Measurements from ENCODE around the gene ZBTB26.

ZBTB26 gene
- 8.1 to 16.9 (median 10.1) reads per million in 9 experiments for total RNA-seq

DNA sequence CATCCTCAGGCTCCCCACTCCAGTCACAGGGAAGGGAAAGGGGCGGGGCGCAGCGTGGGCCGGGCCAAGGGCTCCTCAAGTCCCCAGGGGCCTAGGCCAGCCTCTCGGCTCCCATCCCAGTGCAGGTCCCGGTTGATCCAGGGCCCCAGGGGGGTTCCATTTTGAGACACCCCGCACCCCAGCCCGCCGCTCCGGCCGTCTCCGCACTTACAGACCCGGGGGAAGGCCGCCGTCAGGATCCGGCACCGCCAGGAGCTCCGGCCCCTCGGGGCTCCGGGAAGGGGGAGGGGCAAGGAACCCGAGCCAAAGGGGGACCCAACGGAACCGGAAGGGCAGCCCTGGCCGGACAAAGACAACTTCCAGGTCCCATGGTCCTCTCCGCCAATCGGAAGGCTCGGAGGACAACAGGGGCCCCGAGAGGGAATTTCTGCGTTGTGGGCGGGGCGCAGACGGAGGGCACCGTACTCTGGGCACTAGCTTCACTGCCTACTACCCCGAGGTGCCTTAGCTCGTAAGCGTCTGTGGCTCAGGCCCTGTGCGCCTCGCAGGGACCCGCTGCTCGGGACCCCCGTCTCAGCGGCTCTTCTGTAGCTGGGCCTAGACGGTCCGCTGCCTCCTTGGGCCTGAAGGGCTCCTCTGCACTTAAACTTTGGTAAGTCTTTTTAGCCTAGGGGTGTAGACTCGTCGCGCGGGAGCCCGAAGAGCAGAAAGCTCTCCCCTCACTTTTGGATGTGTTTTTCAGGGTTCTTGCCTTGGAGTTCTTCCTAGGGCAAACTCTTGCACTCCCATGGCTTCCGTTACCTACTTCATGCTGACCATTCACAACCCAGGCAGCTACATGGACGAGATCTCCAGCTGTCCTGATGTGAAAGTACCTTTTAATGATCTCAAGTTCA lies at the start of gene ZBTB26:
Gene ZBTB26, minus strand, starts transcription at position 287 of the 896 bp plus-strand sequence. CDS start 11,578 bp downstream, outside the sequence.
- H3K9me3 Mint-ChIP-seq = no peaks in the 10 kb centered on the region
- H3K4me1 Mint-ChIP-seq (ENCODE audit: low read depth in 2 of 2) = peaks cover 9 to 20% of the 10 kb centered on the region in 2 donors
- DNase-seq (peak; percentile 84 to 89 (median 87)), ATAC-seq (replicated peaks) (peak; percentile 97)
- H3K36me3 Mint-ChIP-seq (ENCODE audit: insufficient read depth) = peaks cover 8% of the 10 kb centered on the region
- H3K27me3 Mint-ChIP-seq = no peaks in the 10 kb centered on the region
- H3K27ac Mint-ChIP-seq = no peak within 1 kb of the TSS
- H3K4me3 Mint-ChIP-seq = no peak within 1 kb of the TSS

DNA sequence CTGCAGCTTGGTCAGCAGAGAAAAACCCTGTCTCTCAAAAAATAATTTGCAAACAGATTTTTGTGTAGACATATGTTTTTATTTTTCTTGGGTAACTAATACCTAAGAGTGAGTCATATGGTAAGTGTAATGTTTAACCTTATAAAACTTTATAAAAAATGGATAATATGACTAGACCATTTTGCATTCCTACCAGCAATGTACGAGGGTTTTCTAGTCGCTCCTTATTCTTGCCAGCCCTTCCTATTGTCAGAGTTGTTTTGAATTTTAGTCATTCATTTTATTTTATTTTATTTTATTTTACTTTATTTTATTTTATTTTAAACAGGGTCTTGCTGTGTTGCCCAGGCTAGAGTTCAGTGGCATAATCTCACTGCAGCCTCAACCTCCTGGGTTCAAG lies 47.3 kb upstream of the ZBTB26 start:
- Mint-ChIP-seq H3K4me1 (ENCODE audit: low read depth in 2 of 2) (peaks cover 5 to 12% of the 10 kb centered on the region in 2 donors), H3K27me3 (no peaks in the 10 kb centered on the region), H3K9me3 (no peaks in the 10 kb centered on the region), H3K36me3 (ENCODE audit: insufficient read depth) (peaks cover 5% of the 10 kb centered on the region), H3K4me3 (no peak overlapping the region), H3K27ac (no peak overlapping the region)
- DNase-seq = no peak
- ATAC-seq (replicated peaks) = no peak

DNA sequence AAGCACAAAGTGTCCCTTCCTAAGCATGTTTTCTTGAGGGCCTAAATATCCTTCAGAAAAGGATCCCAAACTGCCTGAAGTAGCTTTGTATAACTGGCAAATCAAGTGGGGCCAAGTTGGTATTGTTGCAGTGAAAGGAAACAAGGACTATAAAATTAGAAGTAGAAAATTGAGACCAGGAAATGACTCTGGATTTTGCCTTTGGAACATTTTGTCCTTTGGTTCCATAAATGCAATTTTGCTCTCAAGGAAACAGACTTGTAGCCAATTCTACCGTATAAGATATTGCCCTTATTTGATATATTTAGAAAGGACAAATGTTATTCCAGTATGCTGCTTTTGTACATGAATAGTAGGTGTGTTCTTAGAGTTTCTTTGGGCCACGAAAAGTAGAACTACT lies 43.9 kb upstream of the ZBTB26 start:
- no peak overlapping the region for H3K4me3 Mint-ChIP-seq

GRCh38 chr9:122961139-122961538 lies 29.8 kb upstream of the ZBTB26 start:
- ATAC-seq (replicated peaks) = no peak
- no peak overlapping the region for H3K27ac Mint-ChIP-seq
- no peaks in the 10 kb centered on the region for H3K27me3 Mint-ChIP-seq
- no peak overlapping the region for H3K4me3 Mint-ChIP-seq
- H3K4me1 Mint-ChIP-seq (ENCODE audit: low read depth in 2 of 2) = peaks cover 0 to 7% of the 10 kb centered on the region in 2 donors
- peaks cover 0 to 2% of the 10 kb centered on the region in 2 donors for H3K9me3 Mint-ChIP-seq
- no peak for DNase-seq
- H3K36me3 Mint-ChIP-seq (ENCODE audit: insufficient read depth) = peaks cover 10% of the 10 kb centered on the region

More for the DNA sequence above, 43.9 kb upstream of the ZBTB26 start:
- DNase-seq (no peak), ATAC-seq (replicated peaks) (no peak)
- Mint-ChIP-seq H3K4me1 (ENCODE audit: low read depth in 2 of 2) (peaks cover 5 to 8% of the 10 kb centered on the region in 2 donors), H3K9me3 (no peaks in the 10 kb centered on the region), H3K36me3 (ENCODE audit: insufficient read depth) (peaks cover 11% of the 10 kb centered on the region), H3K27ac (no peak overlapping the region), H3K27me3 (no peaks in the 10 kb centered on the region)

GRCh38 chr9:122955961-122956360 lies 24.6 kb upstream of the ZBTB26 start:
- Mint-ChIP-seq H3K4me1 (ENCODE audit: low read depth in 2 of 2) (peaks cover 5 to 19% of the 10 kb centered on the region in 2 donors), H3K27me3 (no peaks in the 10 kb centered on the region), H3K36me3 (ENCODE audit: insufficient read depth) (peaks cover 10% of the 10 kb centered on the region), H3K9me3 (peaks cover 0 to 2% of the 10 kb centered on the region in 2 donors), H3K27ac (no peak overlapping the region), H3K4me3 (no peak overlapping the region)
- DNase-seq (no peak), ATAC-seq (replicated peaks) (no peak)

DNA sequence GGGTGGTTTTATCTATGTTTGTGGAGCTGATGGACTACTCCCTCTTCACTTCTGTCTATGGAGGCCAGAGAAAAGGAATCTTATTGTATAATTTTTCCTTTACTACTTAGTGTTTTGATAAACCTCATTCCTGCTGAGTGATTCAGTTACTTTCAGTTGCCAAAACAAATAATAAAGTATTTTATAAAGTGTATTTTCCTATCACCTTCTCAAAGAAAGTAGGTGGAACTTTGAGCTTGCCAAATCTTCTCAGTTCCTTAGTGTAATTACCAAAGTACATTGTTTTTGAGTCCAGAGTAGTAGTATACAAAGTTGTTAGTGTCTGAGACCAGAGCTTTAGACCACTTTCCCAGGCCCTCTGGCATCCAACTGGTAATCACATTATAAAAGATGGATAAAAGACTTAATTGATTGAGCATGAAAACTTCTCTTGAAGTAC lies 23.0 kb upstream of the ZBTB26 start:
- H3K36me3 Mint-ChIP-seq (ENCODE audit: insufficient read depth) = peaks cover 16% of the 10 kb centered on the region
- no peak overlapping the region for H3K4me3 Mint-ChIP-seq
- DNase-seq = no peak
- no peaks in the 10 kb centered on the region for H3K27me3 Mint-ChIP-seq
- peaks cover 9 to 29% of the 10 kb centered on the region in 2 donors for H3K4me1 Mint-ChIP-seq (ENCODE audit: low read depth in 2 of 2)
- H3K9me3 Mint-ChIP-seq = no peaks in the 10 kb centered on the region
- ATAC-seq (replicated peaks) = no peak
- H3K27ac Mint-ChIP-seq = no peak overlapping the region

DNA sequence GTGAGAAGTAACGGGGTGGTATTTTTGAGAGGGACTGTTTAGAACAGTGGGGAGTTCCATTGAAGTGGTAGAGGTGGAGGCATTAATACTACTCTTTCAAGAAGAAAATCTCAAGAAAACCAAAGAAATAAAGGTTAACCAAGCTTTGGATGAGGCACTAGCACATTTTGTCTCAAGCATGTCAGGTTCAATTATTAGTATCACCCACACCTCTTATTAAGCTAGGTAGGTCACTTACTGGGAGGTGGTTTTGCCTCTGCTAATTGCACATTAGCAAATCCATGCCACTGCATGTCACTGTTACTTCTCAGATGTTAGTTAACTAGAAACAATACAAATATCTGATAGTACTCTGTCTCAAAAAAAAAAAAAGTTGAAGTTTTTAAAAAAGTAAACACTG lies 19.7 kb upstream of the ZBTB26 start:
- no peak for ATAC-seq (replicated peaks)
- Mint-ChIP-seq H3K27ac (no peak overlapping the region), H3K9me3 (no peaks in the 10 kb centered on the region), H3K36me3 (ENCODE audit: insufficient read depth) (peaks cover 6% of the 10 kb centered on the region), H3K4me1 (ENCODE audit: low read depth in 2 of 2) (peaks cover 21 to 39% of the 10 kb centered on the region in 2 donors), H3K4me3 (no peak overlapping the region), H3K27me3 (no peaks in the 10 kb centered on the region)
- DNase-seq = no peak

DNA sequence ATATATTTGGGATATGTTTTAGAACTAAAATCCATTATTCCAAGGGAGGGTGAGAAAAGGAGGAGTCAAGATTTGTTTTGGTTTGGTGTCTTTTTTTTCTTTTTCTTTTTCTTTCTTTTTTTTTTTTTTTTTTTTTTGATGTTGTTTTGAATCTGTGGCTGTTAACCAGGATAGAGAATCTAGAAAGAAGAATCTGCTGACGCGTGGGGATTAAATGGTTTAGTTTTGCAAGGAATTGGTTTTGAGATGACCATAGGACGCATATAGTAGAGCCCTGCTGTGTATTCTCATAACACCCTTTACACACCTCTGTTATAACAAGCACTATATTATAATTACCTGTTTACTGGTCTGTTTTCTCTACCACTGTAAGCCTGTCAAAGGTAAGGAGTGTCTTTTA lies 19.0 kb upstream of the ZBTB26 start:
- no peaks in the 10 kb centered on the region for H3K9me3 Mint-ChIP-seq
- H3K27me3 Mint-ChIP-seq = no peaks in the 10 kb centered on the region
- DNase-seq (no peak), ATAC-seq (replicated peaks) (no peak)
- H3K36me3 Mint-ChIP-seq (ENCODE audit: insufficient read depth) = peaks cover 6% of the 10 kb centered on the region
- H3K27ac Mint-ChIP-seq = no peak overlapping the region
- peaks cover 23 to 46% of the 10 kb centered on the region in 2 donors for H3K4me1 Mint-ChIP-seq (ENCODE audit: low read depth in 2 of 2)
- no peak overlapping the region for H3K4me3 Mint-ChIP-seq

DNA sequence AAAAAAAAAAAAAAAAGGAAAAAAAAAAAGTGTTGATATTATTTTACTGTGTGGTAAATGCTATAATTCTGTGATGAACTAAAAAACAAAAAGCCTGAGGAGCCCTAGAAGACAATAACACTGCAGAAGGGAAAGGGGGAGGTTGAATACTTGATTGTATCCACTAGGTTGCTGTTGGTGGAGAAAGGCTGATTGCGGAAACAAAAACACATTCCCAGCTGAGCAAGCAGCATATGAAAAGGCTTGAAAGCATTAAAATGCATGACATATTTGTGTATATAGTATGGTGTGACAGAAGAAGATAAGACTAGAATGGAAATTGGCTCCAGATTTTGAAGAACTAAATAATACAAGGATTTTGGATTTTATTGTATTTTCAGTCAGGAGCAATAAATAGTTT lies 18.4 kb upstream of the ZBTB26 start:
- ATAC-seq (replicated peaks) = no peak
- peaks cover 24 to 43% of the 10 kb centered on the region in 2 donors for H3K4me1 Mint-ChIP-seq (ENCODE audit: low read depth in 2 of 2)
- H3K27me3 Mint-ChIP-seq = no peaks in the 10 kb centered on the region
- H3K4me3 Mint-ChIP-seq = no peak overlapping the region
- no peak overlapping the region for H3K27ac Mint-ChIP-seq
- DNase-seq = no peak
- peaks cover 6% of the 10 kb centered on the region for H3K36me3 Mint-ChIP-seq (ENCODE audit: insufficient read depth)
- no peaks in the 10 kb centered on the region for H3K9me3 Mint-ChIP-seq

GRCh38 chr9:122948313-122948712 lies 17.0 kb upstream of the ZBTB26 start:
- peaks cover 6% of the 10 kb centered on the region for H3K36me3 Mint-ChIP-seq (ENCODE audit: insufficient read depth)
- H3K4me3 Mint-ChIP-seq = peak overlapping the region; percentile 15 to 58
- peak; percentile 49 for ATAC-seq (replicated peaks)
- H3K4me1 Mint-ChIP-seq (ENCODE audit: low read depth in 2 of 2) = peaks cover 22 to 38% of the 10 kb centered on the region in 2 donors
- DNase-seq = no peak
- no peaks in the 10 kb centered on the region for H3K27me3 Mint-ChIP-seq
- no peaks in the 10 kb centered on the region for H3K9me3 Mint-ChIP-seq
- H3K27ac Mint-ChIP-seq = peak overlapping the region; percentile 15 to 84

- no peak for DNase-seq
- Mint-ChIP-seq H3K9me3 (no peaks in the 10 kb centered on the region), H3K4me3 (no peak overlapping the region), H3K36me3 (ENCODE audit: insufficient read depth) (peaks cover 9% of the 10 kb centered on the region), H3K4me1 (ENCODE audit: low read depth in 2 of 2) (peaks cover 27 to 46% of the 10 kb centered on the region in 2 donors), H3K27ac (peak overlapping the region; percentile 15 to 84), H3K27me3 (no peaks in the 10 kb centered on the region)
- no peak for ATAC-seq (replicated peaks)
Measured at GRCh38 chr9:122946461-122947005, 15.2 kb upstream of the ZBTB26 start.

DNA sequence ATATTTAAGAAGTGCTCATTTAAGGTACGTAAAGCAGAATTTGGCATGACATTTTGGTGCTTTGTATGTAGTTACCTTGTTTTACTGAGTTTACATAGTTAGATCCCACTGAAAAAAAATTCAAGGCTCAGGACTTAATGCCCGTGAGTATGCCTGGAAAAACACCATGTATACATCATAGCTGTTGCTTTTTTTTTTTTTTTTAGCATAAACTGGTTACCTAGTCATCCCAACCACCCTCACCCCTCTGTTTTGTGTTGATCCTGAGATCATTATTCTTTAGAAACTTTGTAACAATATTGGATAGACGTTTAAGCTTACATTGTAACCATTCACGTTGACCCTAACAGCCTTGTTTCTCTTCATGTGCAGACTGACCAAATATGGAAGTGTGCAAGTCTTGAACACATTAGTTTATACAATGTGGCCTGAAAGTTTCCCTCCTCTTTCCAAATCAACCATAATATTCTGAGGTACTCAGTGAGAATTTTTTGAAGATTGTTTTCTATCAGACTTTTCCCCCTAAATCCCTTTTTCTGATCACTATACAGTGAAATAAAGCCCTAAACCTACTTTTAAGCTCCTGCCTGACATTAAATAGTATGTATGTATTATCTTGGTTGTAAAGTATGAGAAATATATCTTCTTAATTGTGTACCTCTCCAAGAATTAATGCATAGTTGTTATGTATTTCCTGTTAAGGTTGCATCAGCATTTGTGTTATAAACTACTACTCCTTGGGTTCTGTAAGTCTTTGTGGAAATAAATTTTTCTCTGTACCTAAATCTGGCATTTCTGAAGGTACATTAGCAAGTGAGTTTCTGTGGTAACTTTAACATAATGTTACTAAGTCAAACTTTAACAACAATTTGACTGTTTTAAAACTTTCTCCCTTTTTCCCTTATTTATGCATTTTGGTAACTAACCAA lies 13.9 kb upstream of the ZBTB26 start:
- Mint-ChIP-seq H3K27ac (no peak overlapping the region), H3K27me3 (no peaks in the 10 kb centered on the region), H3K9me3 (no peaks in the 10 kb centered on the region), H3K4me3 (no peak overlapping the region), H3K4me1 (ENCODE audit: low read depth in 2 of 2) (peaks cover 27 to 50% of the 10 kb centered on the region in 2 donors), H3K36me3 (ENCODE audit: insufficient read depth) (peaks cover 15% of the 10 kb centered on the region)
- DNase-seq (no peak), ATAC-seq (replicated peaks) (no peak)

DNA sequence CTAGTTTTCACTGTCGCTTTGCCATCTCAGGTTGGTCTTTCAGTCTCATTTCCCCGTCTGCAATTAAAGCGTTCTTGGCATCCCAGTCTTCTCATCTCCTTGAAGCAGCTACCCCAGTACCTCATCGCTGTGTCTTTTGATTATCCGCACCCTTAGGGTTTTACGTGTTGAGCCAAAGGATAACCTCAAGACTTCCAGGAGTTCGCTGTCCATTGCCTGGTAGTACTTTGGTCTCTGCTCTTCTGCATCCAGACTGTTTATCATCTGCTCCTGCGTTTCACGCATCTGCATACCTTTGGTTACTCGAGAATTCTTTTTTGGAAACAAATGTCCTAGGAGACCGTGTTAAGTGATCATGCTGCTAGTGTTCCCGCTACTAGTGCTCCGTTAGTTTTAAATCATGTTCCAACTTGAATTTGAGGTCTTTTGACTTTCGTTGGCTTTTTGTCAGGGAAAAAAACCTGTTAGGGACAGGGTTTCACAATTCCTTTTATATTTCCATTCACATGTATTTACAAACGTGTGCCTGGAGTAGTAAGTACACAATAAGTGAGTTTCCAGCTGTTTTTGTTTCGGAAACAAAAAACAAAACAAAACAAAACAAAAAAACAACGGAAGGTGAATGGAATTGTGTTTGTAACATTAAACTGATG lies 10.4 kb upstream of the ZBTB26 start:
- H3K4me1 Mint-ChIP-seq (ENCODE audit: low read depth in 2 of 2) = peaks cover 17 to 31% of the 10 kb centered on the region in 2 donors
- H3K36me3 Mint-ChIP-seq (ENCODE audit: insufficient read depth) = peaks cover 12% of the 10 kb centered on the region
- peak overlapping the region; percentile 94 to 95 for H3K27ac Mint-ChIP-seq
- DNase-seq = no peak
- no peaks in the 10 kb centered on the region for H3K27me3 Mint-ChIP-seq
- H3K4me3 Mint-ChIP-seq = peak overlapping the region; percentile 92 to 93
- no peaks in the 10 kb centered on the region for H3K9me3 Mint-ChIP-seq
- ATAC-seq (replicated peaks) = no peak
